Peyer's patch (tissue), 4 donors: ENCODE results near the gene ETV4. TPM values are rescaled to one million over a fixed set of nuclear protein-coding genes. Genes with fewer than 3 reads are reported as not detected.
A peak's percentile ranks its signal among the peaks of the same experiment; 100 is the strongest.

Experiments
- DNase-seq, 3 donors: peaks; one replicate each; pipeline ENCODE4 v3.0.0-alpha.2; 2017 to 2019
- H3K27ac ChIP-seq, 4 donors: fragments of 200-600 bp; sonication (generic); one replicate each; pipeline ENCODE4 v1.5.1; 2016 to 2019
- H3K27me3 ChIP-seq, 2 donors: fragments of 200-600 bp; sonication (generic); one replicate each; pipeline ENCODE4 v1.5.1; 2019
- H3K36me3 ChIP-seq, 3 donors: fragments of 200-600 bp; sonication (generic); one replicate each; pipeline ENCODE4 v1.5.1; 2016 to 2019
- H3K4me1 ChIP-seq, 4 donors: fragments of 200-600 bp; sonication (generic); one replicate each; pipeline ENCODE4 v1.5.1; 2016 to 2019
- H3K4me3 ChIP-seq, 4 donors: fragments of 200-600 bp; sonication (generic); 1 replicate in 3 of 4; 2 replicates in 1 of 4; pipeline ENCODE4 v1.5.1; 2016 to 2019; ENCODE audit warnings: mild to moderate bottlenecking in 1 of 4
- H3K9me3 ChIP-seq, 4 donors: fragments of 200-600 bp; sonication (generic); one replicate each; pipeline ENCODE4 v1.5.1; 2016 to 2019; ENCODE audit warnings: mild to moderate bottlenecking in 1 of 4
- POLR2A ChIP-seq, 2 donors: fragments of 450-650 bp; IDR thresholded peaks; one replicate each; pipeline ENCODE4 v1.5.1; 2017; ENCODE audit warnings: antibody characterized with exemption in 2 of 2, mild to moderate bottlenecking in 2 of 2, moderate library complexity in 2 of 2
- total RNA-seq, 4 donors: library from RNA; depleted of rRNA; stranded (reverse); fragments of >200 nt; gene quantifications; one replicate each; pipeline ENCODE4 v1.1.0, GENCODE V29; 2016
- TF ChIP-seq, protein P1 (sequence below), 6 experiments: fragments of 450-650 bp in 4 of 6; fragments of 200-600 bp in 2 of 6; sonication (generic) in 1 of 6; IDR thresholded peaks; one replicate each; pipeline ENCODE4 v1.5.1; 2017 to 2019; ENCODE audit warnings: antibody characterized with exemption in 6 of 6, mild to moderate bottlenecking in 3 of 6, moderate library complexity in 1 of 6

The ETV4 gene
- total RNA-seq, 4 donors from 2014 or later, result 3.0 to 20.2 (median 9.3) TPM

DNA sequence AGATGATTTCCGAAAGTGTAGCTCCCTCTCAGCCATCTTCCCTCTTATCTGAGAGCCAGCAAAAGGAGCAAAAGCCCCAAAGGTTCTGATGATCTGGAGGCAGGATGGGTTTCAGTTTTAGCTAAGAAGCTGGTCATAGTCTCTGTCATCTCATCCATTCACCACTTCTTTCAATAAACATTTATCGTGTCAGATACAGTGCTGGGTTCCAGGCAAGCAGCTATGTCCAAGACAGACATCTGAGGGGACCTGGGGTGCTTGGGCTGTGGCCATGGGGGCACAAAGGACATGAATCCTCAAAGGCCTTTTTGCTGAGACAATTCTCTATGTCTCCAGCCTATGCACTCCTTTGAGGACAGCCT, 1.0 kb upstream of the ETV4 start:
- no peak for DNase-seq
- TF ChIP-seq, protein P1, sequence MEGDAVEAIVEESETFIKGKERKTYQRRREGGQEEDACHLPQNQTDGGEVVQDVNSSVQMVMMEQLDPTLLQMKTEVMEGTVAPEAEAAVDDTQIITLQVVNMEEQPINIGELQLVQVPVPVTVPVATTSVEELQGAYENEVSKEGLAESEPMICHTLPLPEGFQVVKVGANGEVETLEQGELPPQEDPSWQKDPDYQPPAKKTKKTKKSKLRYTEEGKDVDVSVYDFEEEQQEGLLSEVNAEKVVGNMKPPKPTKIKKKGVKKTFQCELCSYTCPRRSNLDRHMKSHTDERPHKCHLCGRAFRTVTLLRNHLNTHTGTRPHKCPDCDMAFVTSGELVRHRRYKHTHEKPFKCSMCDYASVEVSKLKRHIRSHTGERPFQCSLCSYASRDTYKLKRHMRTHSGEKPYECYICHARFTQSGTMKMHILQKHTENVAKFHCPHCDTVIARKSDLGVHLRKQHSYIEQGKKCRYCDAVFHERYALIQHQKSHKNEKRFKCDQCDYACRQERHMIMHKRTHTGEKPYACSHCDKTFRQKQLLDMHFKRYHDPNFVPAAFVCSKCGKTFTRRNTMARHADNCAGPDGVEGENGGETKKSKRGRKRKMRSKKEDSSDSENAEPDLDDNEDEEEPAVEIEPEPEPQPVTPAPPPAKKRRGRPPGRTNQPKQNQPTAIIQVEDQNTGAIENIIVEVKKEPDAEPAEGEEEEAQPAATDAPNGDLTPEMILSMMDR (IDR thresholded peaks at IDR 0.05), result no peak
- no peak for TF ChIP-seq POLR2A (IDR thresholded peaks at IDR 0.05)
- H3K9me3 ChIP-seq, result no peaks in the 10 kb centered on the region
- peaks cover 3 to 26% (median 10%) of the 10 kb centered on the region in 4 donors for H3K4me1 ChIP-seq
- no peak overlapping the region for H3K4me3 ChIP-seq
- H3K27me3 ChIP-seq, result no peaks in the 10 kb centered on the region
- H3K36me3 ChIP-seq, result no peaks in the 10 kb centered on the region
- H3K27ac ChIP-seq, result no peak overlapping the region

DNA sequence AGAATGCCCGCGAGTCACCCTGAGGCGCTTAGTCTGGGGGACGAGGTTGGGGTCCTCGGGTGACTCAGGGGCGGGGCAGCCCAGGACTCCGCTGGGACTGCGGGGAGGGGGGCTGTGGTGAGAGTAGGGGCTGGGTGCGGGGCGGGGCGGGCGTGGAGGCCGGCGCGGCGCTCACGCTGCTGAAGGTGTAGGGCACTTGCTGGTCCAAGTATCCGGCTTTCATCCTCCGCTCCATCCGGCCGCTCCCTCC, 832 bp downstream of the ETV4 start:
- Histone ChIP-seq H3K36me3 (no peaks in the 10 kb centered on the region), H3K9me3 (no peaks in the 10 kb centered on the region), H3K4me3 (peak overlapping the region; percentile 37 to 64 (median 62)), H3K4me1 (peaks cover 3 to 26% (median 10%) of the 10 kb centered on the region in 4 donors), H3K27me3 (no peaks in the 10 kb centered on the region), H3K27ac (peak overlapping the region in 2 of 4 donors; percentile 1 to 32)
- TF ChIP-seq POLR2A (IDR thresholded peaks at IDR 0.05), result no peak
- TF ChIP-seq, protein P1 (IDR thresholded peaks at IDR 0.05), result no peak
- DNase-seq, result peak in 2 of 3 donors; percentile 53 to 70

DNA sequence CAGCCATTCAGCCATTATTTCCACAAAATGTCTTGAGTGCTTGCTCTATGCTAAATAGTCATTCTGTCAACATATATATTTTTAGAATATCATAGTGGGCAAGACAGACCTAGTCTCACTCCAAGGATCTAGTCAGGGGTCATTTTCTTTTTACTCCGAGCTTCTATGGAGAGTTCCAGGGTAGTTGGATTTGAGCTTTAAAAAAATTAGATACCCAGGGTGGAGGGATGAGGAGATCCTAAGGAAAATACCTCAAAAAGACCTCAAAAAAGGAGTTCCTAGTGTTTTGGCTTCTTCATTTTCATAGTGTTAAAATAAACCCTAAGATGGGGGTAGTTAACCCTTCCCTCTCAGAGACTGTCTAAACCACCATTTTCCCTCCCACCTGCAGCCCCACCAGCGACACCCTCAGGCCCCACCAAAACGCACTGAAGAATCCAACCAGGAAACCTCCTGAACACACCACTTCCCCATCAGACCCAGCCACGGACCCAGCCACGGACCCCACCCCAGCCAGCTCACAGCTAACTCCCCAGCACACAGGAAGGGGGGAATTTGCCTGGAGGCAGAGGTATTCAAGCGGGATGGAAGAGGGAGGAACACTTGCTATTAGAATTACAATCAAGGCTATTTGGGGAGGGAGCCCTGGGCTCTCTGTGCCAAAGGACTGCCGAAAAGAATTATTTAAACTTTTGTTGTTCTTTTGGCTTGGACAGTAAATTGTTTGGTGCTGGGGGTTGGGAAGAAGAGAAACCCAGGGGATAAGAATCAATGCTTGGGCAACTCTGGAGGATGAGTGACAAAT, 2.2 kb downstream of the ETV4 start:
- Histone ChIP-seq H3K4me3 (no peak overlapping the region), H3K9me3 (no peaks in the 10 kb centered on the region), H3K27me3 (no peaks in the 10 kb centered on the region), H3K4me1 (peaks cover 3 to 26% (median 10%) of the 10 kb centered on the region in 4 donors), H3K36me3 (no peaks in the 10 kb centered on the region), H3K27ac (no peak overlapping the region)
- no peak for DNase-seq
- TF ChIP-seq, protein P1 (IDR thresholded peaks at IDR 0.05), result no peak

DNA sequence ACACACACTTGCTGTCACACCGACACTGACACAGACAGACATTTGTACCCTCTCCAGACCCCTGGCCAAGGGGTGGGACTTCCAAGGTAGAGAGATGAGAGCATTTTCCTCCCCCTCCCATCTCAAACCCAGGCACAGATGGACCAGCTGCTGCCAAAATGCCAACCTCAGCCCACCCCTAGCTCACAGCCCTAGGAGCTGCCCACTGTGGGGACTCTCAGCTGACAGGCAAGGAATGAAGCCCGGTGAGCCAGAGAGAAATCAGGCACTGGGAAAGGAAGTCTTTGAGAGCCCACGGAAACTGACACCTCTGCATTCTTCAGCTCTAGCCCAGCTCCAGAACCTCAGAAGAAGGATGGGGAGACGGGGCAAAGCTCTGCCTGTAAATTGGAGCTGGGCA, 2.8 kb downstream of the ETV4 start:
- TF ChIP-seq, protein P1 (IDR thresholded peaks at IDR 0.05), result no peak
- no peak for TF ChIP-seq POLR2A (IDR thresholded peaks at IDR 0.05)
- H3K36me3 ChIP-seq, result no peaks in the 10 kb centered on the region
- DNase-seq, result no peak
- no peak overlapping the region for H3K4me3 ChIP-seq
- peaks cover 3 to 26% (median 10%) of the 10 kb centered on the region in 4 donors for H3K4me1 ChIP-seq
- no peaks in the 10 kb centered on the region for H3K27me3 ChIP-seq
- H3K9me3 ChIP-seq, result no peaks in the 10 kb centered on the region
- H3K27ac ChIP-seq, result no peak overlapping the region

DNA sequence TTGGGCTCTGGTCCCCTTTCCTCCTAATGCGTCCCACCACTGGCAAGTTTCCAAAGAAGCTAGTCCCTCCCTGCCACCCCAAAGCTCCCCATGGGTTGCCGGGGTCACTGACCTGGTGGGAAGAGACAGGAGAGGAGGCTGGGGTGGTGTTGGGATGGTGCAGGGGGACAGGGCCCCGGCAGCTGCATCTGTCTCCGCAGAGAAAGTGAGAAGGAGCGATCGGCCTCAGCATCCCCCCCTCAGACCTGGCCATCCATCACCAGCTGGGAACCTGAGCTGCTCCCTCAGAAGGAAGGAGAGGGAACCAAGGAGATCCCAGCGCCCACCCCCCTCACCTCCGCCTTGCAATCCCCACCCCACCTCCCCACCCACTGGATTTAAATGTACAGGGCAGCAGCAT, 3.3 kb downstream of the ETV4 start:
- Histone ChIP-seq H3K4me3 (no peak overlapping the region), H3K9me3 (no peaks in the 10 kb centered on the region), H3K27ac (no peak overlapping the region), H3K36me3 (no peaks in the 10 kb centered on the region), H3K4me1 (peaks cover 3 to 26% (median 10%) of the 10 kb centered on the region in 4 donors), H3K27me3 (no peaks in the 10 kb centered on the region)
- TF ChIP-seq POLR2A (IDR thresholded peaks at IDR 0.05), result no peak
- TF ChIP-seq, protein P1 (IDR thresholded peaks at IDR 0.05), result no peak
- DNase-seq, result no peak
